ENCODE results near the gene CD3G.

DNA sequence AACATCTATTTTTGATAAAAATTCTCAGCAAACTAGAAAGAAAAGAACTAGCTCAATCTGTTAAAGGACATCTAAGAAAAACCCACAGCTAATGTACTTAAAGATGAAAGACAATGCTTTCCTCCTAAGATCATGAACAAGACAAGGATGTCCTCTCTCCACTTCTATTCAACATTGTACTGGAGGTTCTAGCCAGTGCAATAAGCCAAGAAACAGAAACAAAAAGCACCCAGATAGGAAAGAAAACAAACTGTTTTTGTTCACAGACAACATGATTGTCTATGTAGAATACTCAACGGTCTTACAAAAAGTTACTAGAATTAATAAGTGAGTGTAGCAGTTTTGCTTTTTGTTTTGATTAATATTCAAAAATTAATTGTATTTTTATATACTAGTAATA is 9.4 kb upstream of the CD3G start:
- TF ChIP-seq POLR2A (IDR thresholded peaks at IDR 0.05) = no peak
- TF ChIP-seq, protein P1, sequence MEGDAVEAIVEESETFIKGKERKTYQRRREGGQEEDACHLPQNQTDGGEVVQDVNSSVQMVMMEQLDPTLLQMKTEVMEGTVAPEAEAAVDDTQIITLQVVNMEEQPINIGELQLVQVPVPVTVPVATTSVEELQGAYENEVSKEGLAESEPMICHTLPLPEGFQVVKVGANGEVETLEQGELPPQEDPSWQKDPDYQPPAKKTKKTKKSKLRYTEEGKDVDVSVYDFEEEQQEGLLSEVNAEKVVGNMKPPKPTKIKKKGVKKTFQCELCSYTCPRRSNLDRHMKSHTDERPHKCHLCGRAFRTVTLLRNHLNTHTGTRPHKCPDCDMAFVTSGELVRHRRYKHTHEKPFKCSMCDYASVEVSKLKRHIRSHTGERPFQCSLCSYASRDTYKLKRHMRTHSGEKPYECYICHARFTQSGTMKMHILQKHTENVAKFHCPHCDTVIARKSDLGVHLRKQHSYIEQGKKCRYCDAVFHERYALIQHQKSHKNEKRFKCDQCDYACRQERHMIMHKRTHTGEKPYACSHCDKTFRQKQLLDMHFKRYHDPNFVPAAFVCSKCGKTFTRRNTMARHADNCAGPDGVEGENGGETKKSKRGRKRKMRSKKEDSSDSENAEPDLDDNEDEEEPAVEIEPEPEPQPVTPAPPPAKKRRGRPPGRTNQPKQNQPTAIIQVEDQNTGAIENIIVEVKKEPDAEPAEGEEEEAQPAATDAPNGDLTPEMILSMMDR (IDR thresholded peaks at IDR 0.05) = no peak
